Body of pancreas (tissue), 4 donors: ENCODE results near the gene SH3PXD2A.

ENCODE experiments used
- CTCF ChIP-seq, 7 experiments: fragments of 450-650 bp in 4 of 7; fragments of 200-600 bp in 3 of 7; sonication (generic) in 3 of 7; IDR thresholded peaks; one replicate each; pipeline ENCODE4 v1.5.1; 2016 to 2019; ENCODE audit warnings: antibody characterized with exemption in 7 of 7
- POLR2A ChIP-seq, 3 donors: fragments of 450-650 bp; IDR thresholded peaks; one replicate each; pipeline ENCODE4 v1.6.1; 2016; ENCODE audit warnings: antibody characterized with exemption in 3 of 3, mild to moderate bottlenecking in 2 of 3

GRCh38 chr10:103725242-103725641 is 130.1 kb downstream of the SH3PXD2A start:
- TF ChIP-seq CTCF (IDR thresholded peaks at IDR 0.05) (no peak), POLR2A (IDR thresholded peaks at IDR 0.05) (no peak)
